Tibial nerve (tissue), 3 donors: ENCODE measurements around the gene PDHX.

ENCODE experiments used
- CTCF ChIP-seq, 5 experiments: fragments of 200-600 bp in 3 of 5; fragments of 450-650 bp in 2 of 5; sonication (generic) in 3 of 5; IDR thresholded peaks; one replicate each; pipeline ENCODE4 v1.5.1; 2016 to 2019; ENCODE audit warnings: antibody characterized with exemption in 5 of 5, mild to moderate bottlenecking in 3 of 5, moderate library complexity in 2 of 5
- POLR2A ChIP-seq, 2 donors: fragments of 450-650 bp; IDR thresholded peaks; one replicate each; pipeline ENCODE4 v1.6.1; 2017; ENCODE audit warnings: antibody characterized with exemption in 2 of 2, mild to moderate bottlenecking in 2 of 2, moderate library complexity in 2 of 2

- TF ChIP-seq CTCF (IDR thresholded peaks at IDR 0.05) (no peak), POLR2A (IDR thresholded peaks at IDR 0.05) (no peak)
These were observed 28.3 kb downstream of the PDHX start for GRCh38 chr11:34944692-34945091.
